Mucosa of stomach (tissue), 1 donor: ENCODE measurements around the gene NIT1.

ENCODE experiments used
- H3K27me3 ChIP-seq: one replicate; pipeline ENCODE4 v1.7.0; 2013; ENCODE audit warnings: mild to moderate bottlenecking, low read length; ENCODE audit not compliant: control insufficient read depth, insufficient read depth
- H3K36me3 ChIP-seq: one replicate; pipeline ENCODE4 v1.7.0; 2013; ENCODE audit warnings: low read length; ENCODE audit not compliant: control insufficient read depth, insufficient read depth
- H3K4me1 ChIP-seq: one replicate; pipeline ENCODE4 v1.7.0; 2013; ENCODE audit warnings: mild to moderate bottlenecking, low read length; ENCODE audit not compliant: control insufficient read depth, insufficient read depth
- H3K4me3 ChIP-seq: one replicate; pipeline ENCODE4 v1.7.0; 2013; ENCODE audit warnings: low read length
- H3K9ac ChIP-seq: one replicate; pipeline ENCODE4 v1.7.0; 2013; ENCODE audit warnings: mild to moderate bottlenecking, low read length, moderate library complexity
- H3K9me3 ChIP-seq: one replicate; pipeline ENCODE4 v1.7.0; 2013; ENCODE audit warnings: mild to moderate bottlenecking, low read length, moderate library complexity; ENCODE audit not compliant: control insufficient read depth
- donor health status: Pancreatic carcinoma.

NIT1 gene

GRCh38 chr1:161089251-161089924, 28.5 kb upstream of the NIT1 start, which contains the start of gene NECTIN4:
Gene NECTIN4, minus strand, starts transcription at chr1:161089558. Its CDS starts 262 bp downstream, at chr1:161089296.
- Histone ChIP-seq H3K9me3 (no peaks in the 10 kb centered on the region), H3K4me1 (peaks cover 51% of the 10 kb centered on the region), H3K27me3 (no peaks in the 10 kb centered on the region), H3K9ac (peak within 1 kb of the TSS; percentile 91), H3K36me3 (no peaks in the 10 kb centered on the region), H3K4me3 (peak within 1 kb of the TSS; percentile 5)

GRCh38 chr1:161089938-161090337, 28.0 kb upstream of the NIT1 start:
- no peaks in the 10 kb centered on the region for H3K27me3 ChIP-seq
- H3K36me3 ChIP-seq: no peaks in the 10 kb centered on the region
- H3K9ac ChIP-seq: peak overlapping the region; percentile 91
- H3K4me1 ChIP-seq: peaks cover 46% of the 10 kb centered on the region
- no peak overlapping the region for H3K4me3 ChIP-seq
- no peaks in the 10 kb centered on the region for H3K9me3 ChIP-seq

GRCh38 chr1:161090617-161091016, 27.3 kb upstream of the NIT1 start:
- no peaks in the 10 kb centered on the region for H3K27me3 ChIP-seq
- H3K4me1 ChIP-seq: peaks cover 39% of the 10 kb centered on the region
- no peaks in the 10 kb centered on the region for H3K36me3 ChIP-seq
- H3K9ac ChIP-seq: no peak overlapping the region
- no peak overlapping the region for H3K4me3 ChIP-seq
- H3K9me3 ChIP-seq: no peaks in the 10 kb centered on the region

GRCh38 chr1:161091093-161091492, 26.8 kb upstream of the NIT1 start:
- H3K4me1 ChIP-seq: peaks cover 34% of the 10 kb centered on the region
- H3K4me3 ChIP-seq: no peak overlapping the region
- H3K9me3 ChIP-seq: no peaks in the 10 kb centered on the region

GRCh38 chr1:161091796-161092507, 26.0 kb upstream of the NIT1 start:
- H3K4me1 ChIP-seq: peaks cover 28% of the 10 kb centered on the region
- H3K36me3 ChIP-seq: no peaks in the 10 kb centered on the region
- H3K9me3 ChIP-seq: no peaks in the 10 kb centered on the region
- no peaks in the 10 kb centered on the region for H3K27me3 ChIP-seq
- H3K9ac ChIP-seq: no peak overlapping the region
- H3K4me3 ChIP-seq: no peak overlapping the region

More at GRCh38 chr1:161091093-161091492, 26.8 kb upstream of the NIT1 start:
- Histone ChIP-seq H3K36me3 (no peaks in the 10 kb centered on the region), H3K9ac (no peak overlapping the region), H3K27me3 (no peaks in the 10 kb centered on the region)

GRCh38 chr1:161092621-161093028, 25.3 kb upstream of the NIT1 start:
- no peaks in the 10 kb centered on the region for H3K27me3 ChIP-seq

GRCh38 chr1:161094481-161094880, 23.4 kb upstream of the NIT1 start:
- Histone ChIP-seq H3K36me3 (no peaks in the 10 kb centered on the region), H3K4me1 (peaks cover 18% of the 10 kb centered on the region), H3K9ac (no peak overlapping the region), H3K4me3 (no peak overlapping the region), H3K27me3 (no peaks in the 10 kb centered on the region), H3K9me3 (no peaks in the 10 kb centered on the region)

More at GRCh38 chr1:161092621-161093028, 25.3 kb upstream of the NIT1 start:
- Histone ChIP-seq H3K4me3 (no peak overlapping the region), H3K4me1 (peaks cover 28% of the 10 kb centered on the region), H3K9ac (no peak overlapping the region), H3K9me3 (no peaks in the 10 kb centered on the region), H3K36me3 (no peaks in the 10 kb centered on the region)

- H3K9ac ChIP-seq: no peak overlapping the region
- no peak overlapping the region for H3K4me3 ChIP-seq
- H3K4me1 ChIP-seq: peaks cover 10% of the 10 kb centered on the region
- H3K9me3 ChIP-seq: no peaks in the 10 kb centered on the region
- H3K27me3 ChIP-seq: no peaks in the 10 kb centered on the region
- H3K36me3 ChIP-seq: no peaks in the 10 kb centered on the region
These were observed 22.7 kb upstream of the NIT1 start for GRCh38 chr1:161095230-161095629.

- Histone ChIP-seq H3K9ac (no peak overlapping the region), H3K4me1 (peaks cover 9% of the 10 kb centered on the region), H3K9me3 (no peaks in the 10 kb centered on the region), H3K4me3 (no peak overlapping the region), H3K36me3 (no peaks in the 10 kb centered on the region), H3K27me3 (no peaks in the 10 kb centered on the region)
These were observed 21.9 kb upstream of the NIT1 start for GRCh38 chr1:161096015-161096414.

GRCh38 chr1:161096530-161096929, 21.4 kb upstream of the NIT1 start:
- no peaks in the 10 kb centered on the region for H3K27me3 ChIP-seq
- peaks cover 9% of the 10 kb centered on the region for H3K4me1 ChIP-seq
- no peak overlapping the region for H3K4me3 ChIP-seq
- no peak overlapping the region for H3K9ac ChIP-seq
- H3K9me3 ChIP-seq: no peaks in the 10 kb centered on the region
- H3K36me3 ChIP-seq: no peaks in the 10 kb centered on the region

GRCh38 chr1:161098210-161099068, 19.5 kb upstream of the NIT1 start, which contains the start of gene KLHDC9:
Gene KLHDC9, plus strand, starts transcription at chr1:161098361. Its CDS starts 175 bp downstream, at chr1:161098536.
- peak within 1 kb of the TSS; percentile 46 for H3K4me3 ChIP-seq
- no peaks in the 10 kb centered on the region for H3K27me3 ChIP-seq
- peaks cover 9% of the 10 kb centered on the region for H3K4me1 ChIP-seq
- peak within 1 kb of the TSS; percentile 50 for H3K9ac ChIP-seq
- H3K36me3 ChIP-seq: peaks cover 8% of the 10 kb centered on the region
- no peaks in the 10 kb centered on the region for H3K9me3 ChIP-seq
